HG02678 (cell line): Measurements from ENCODE around the gene GALC.

Experiments used
- ATAC-seq: cut with Tn5 transposase; IDR thresholded peaks from one replicate; pipeline ENCODE4 v1.9.1; 2021; ENCODE audit warnings: mild to moderate bottlenecking, moderate library complexity; ENCODE audit not compliant: unreplicated experiment

The GALC gene

GRCh38 chr14:87894920-87895319 is 98.1 kb downstream of the GALC start:
- no peak for ATAC-seq

- no peak for ATAC-seq
Measured at GRCh38 chr14:87892763-87893162, 100.2 kb downstream of the GALC start.

- ATAC-seq, result no peak
Measured at GRCh38 chr14:87888136-87888999, 104.6 kb downstream of the GALC start.

GRCh38 chr14:87883750-87884149 is 109.2 kb downstream of the GALC start:
- ATAC-seq, result no peak
